CD4-positive, alpha-beta T cell (primary cell): ENCODE measurements around the gene CLCN3. TPM values are rescaled to one million over a fixed set of nuclear protein-coding genes. Genes with fewer than 3 reads are reported as not detected.

Source experiments
- ATAC-seq: fragments of 200-7000 bp; cut with Tn5 transposase; one replicate; pipeline ENCODE4 v1.10.0; 2022; ENCODE audit warnings: mild to moderate bottlenecking; ENCODE audit not compliant: poor library complexity
- CTCF ChIA-PET: fragments of 350-600 bp; sonication (Branson Sonifier 250); formaldehyde crosslinking; loops from one replicate; lab custom pipeline; 2021; ENCODE audit warnings: antibody characterized with exemption, inconsistent platforms; lab: Charles Lee
- POLR2A ChIA-PET: fragments of 350-600 bp; sonication (Branson Sonifier 250); formaldehyde crosslinking; loops from one replicate; lab custom pipeline; 2021; ENCODE audit warnings: antibody characterized with exemption, inconsistent platforms; lab: Charles Lee
- DNase-seq, 14 experiments: peaks; one replicate each; pipeline ENCODE4 v3.0.0-alpha.2; 2013 to 2020; ENCODE audit warnings: mixed read lengths in 2 of 14
- H3K27ac ChIP-seq, 2 donors: one replicate each; pipeline versions ENCODE4 v1.5.1 to v1.7.0; 2013; ENCODE audit warnings: low read length in 2 of 2, low read depth in 1 of 2, mild to moderate bottlenecking in 1 of 2
- H3K27me3 ChIP-seq, 2 experiments: 1 replicate in 1 of 2; 2 replicates in 1 of 2; pipeline versions ENCODE4 v1.6.1 to v1.7.0; 2013; ENCODE audit warnings: low read length in 2 of 2, control low read depth in 1 of 2, mild to moderate bottlenecking in 1 of 2, moderate library complexity in 1 of 2; ENCODE audit not compliant: insufficient read depth in 2 of 2, control insufficient read depth in 1 of 2
- H3K36me3 ChIP-seq: one replicate; pipeline ENCODE4 v1.6.1; 2013; ENCODE audit warnings: low read length, control low read depth; ENCODE audit not compliant: insufficient read depth
- H3K4me1 ChIP-seq: one replicate; pipeline ENCODE4 v1.6.1; 2013; ENCODE audit warnings: low read length, control low read depth; ENCODE audit not compliant: insufficient read depth
- H3K4me3 ChIP-seq: one replicate; pipeline ENCODE4 v1.5.1; 2013; ENCODE audit warnings: mild to moderate bottlenecking, low read length, moderate library complexity
- H3K9me3 ChIP-seq, 2 experiments: 1 replicate in 1 of 2; 2 replicates in 1 of 2; pipeline versions ENCODE4 v1.6.1 to v1.7.0; 2013; ENCODE audit warnings: low read length in 2 of 2, mild to moderate bottlenecking in 2 of 2, control low read depth in 1 of 2, moderate library complexity in 1 of 2; ENCODE audit not compliant: control insufficient read depth in 1 of 2, insufficient read depth in 1 of 2
- H3K27ac Mint-ChIP-seq: one replicate; pipeline ENCODE4 v1.8.0; 2020; ENCODE audit warnings: mixed read lengths
- H3K27me3 Mint-ChIP-seq: one replicate; pipeline ENCODE4 v1.8.0; 2021; ENCODE audit warnings: mixed read lengths
- H3K36me3 Mint-ChIP-seq: one replicate; pipeline ENCODE4 v1.8.0; 2021; ENCODE audit warnings: low read depth, mixed read lengths
- H3K4me1 Mint-ChIP-seq: one replicate; pipeline ENCODE4 v1.8.0; 2021; ENCODE audit warnings: low read depth, mixed read lengths
- H3K4me3 Mint-ChIP-seq: one replicate; pipeline ENCODE4 v1.8.0; 2020; ENCODE audit warnings: mild to moderate bottlenecking, mixed read lengths
- H3K9me3 Mint-ChIP-seq: one replicate; pipeline ENCODE4 v1.8.0; 2020; ENCODE audit warnings: mixed read lengths
- CTCF ChIP-seq: fragments of 200-600 bp; IDR thresholded peaks from one replicate; pipeline ENCODE4 v1.8.0; 2022; ENCODE audit warnings: antibody characterized with exemption, mild to moderate bottlenecking
- intact Hi-C, 2 experiments: fragments of 100-400 bp; cut with DNase I in 1 of 2; cut with micrococcal nuclease in 1 of 2; formaldehyde crosslinking; loops; one replicate each; pipeline versions ENCODE4 v1.15.1 to v1.9.0; 2023 to 2025; cut with DNase I, micrococcal nuclease
- total RNA-seq, 174 experiments: library from RNA in 2 of 174; stranded (reverse) in 2 of 174; gene quantifications; one replicate each; pipeline ENCODE4 v1.2.3 and lab custom pipeline; 2021 to 2026

CLCN3 gene
- total RNA-seq, 2 experiments from 2014 or later = 9.0 to 9.2 TPM

GRCh38 chr4:169663402-169663801, 43.0 kb downstream of the CLCN3 start:
- no peak overlapping the region for H3K27ac ChIP-seq
- no peak overlapping the region for H3K4me3 Mint-ChIP-seq
- no peaks in the 10 kb centered on the region for H3K9me3 ChIP-seq
- no peaks in the 10 kb centered on the region for H3K36me3 ChIP-seq
- no peaks in the 10 kb centered on the region for H3K27me3 ChIP-seq
- DNase-seq (no peak), ATAC-seq (no peak)
- H3K27ac Mint-ChIP-seq = peak overlapping the region; percentile 3
- TF ChIP-seq CTCF = no peak
- H3K4me1 Mint-ChIP-seq = peaks cover 41% of the 10 kb centered on the region
- peaks cover 36% of the 10 kb centered on the region for H3K36me3 Mint-ChIP-seq
- ChIA-PET POLR2A (no interaction called here), CTCF (no interaction called here)
- intact Hi-C loops = loop anchor here in 1 of 2 experiments (5.0 to 10.0 kb wide), 2 partner anchors 51 to 94 kb away; partner anchors contain the start of gene HPF1
- no peaks in the 10 kb centered on the region for H3K27me3 Mint-ChIP-seq
- no peak overlapping the region for H3K4me3 ChIP-seq
- H3K4me1 ChIP-seq = peaks cover 5% of the 10 kb centered on the region
- H3K9me3 Mint-ChIP-seq = no peaks in the 10 kb centered on the region

- ATAC-seq = no peak
- Mint-ChIP-seq H3K36me3 (peaks cover 39% of the 10 kb centered on the region), H3K4me1 (peaks cover 41% of the 10 kb centered on the region), H3K9me3 (no peaks in the 10 kb centered on the region), H3K27me3 (no peaks in the 10 kb centered on the region), H3K27ac (peak overlapping the region; percentile 3), H3K4me3 (no peak overlapping the region)
- POLR2A ChIA-PET = no interaction called here
- intact Hi-C loops = loop anchor here in 1 of 2 experiments (5.0 to 10.0 kb wide), 2 partner anchors 51 to 93 kb away; partner anchors contain the start of gene HPF1
- CTCF ChIA-PET = no interaction called here
- Histone ChIP-seq H3K4me3 (no peak overlapping the region), H3K27me3 (no peaks in the 10 kb centered on the region), H3K36me3 (no peaks in the 10 kb centered on the region), H3K9me3 (no peaks in the 10 kb centered on the region), H3K4me1 (peaks cover 5% of the 10 kb centered on the region), H3K27ac (no peak overlapping the region)
- DNase-seq = no peak
- TF ChIP-seq CTCF = no peak
These were observed 43.5 kb downstream of the CLCN3 start for GRCh38 chr4:169663831-169664230.

GRCh38 chr4:169664615-169665014, 44.2 kb downstream of the CLCN3 start:
- TF ChIP-seq CTCF = no peak
- Mint-ChIP-seq H3K9me3 (no peaks in the 10 kb centered on the region), H3K4me1 (peaks cover 41% of the 10 kb centered on the region), H3K27me3 (no peaks in the 10 kb centered on the region), H3K36me3 (peaks cover 41% of the 10 kb centered on the region), H3K27ac (peak overlapping the region; percentile 12), H3K4me3 (no peak overlapping the region)
- no peaks in the 10 kb centered on the region for H3K36me3 ChIP-seq
- H3K4me1 ChIP-seq = peaks cover 5% of the 10 kb centered on the region
- H3K27ac ChIP-seq = no peak overlapping the region
- no peak overlapping the region for H3K4me3 ChIP-seq
- H3K27me3 ChIP-seq = no peaks in the 10 kb centered on the region
- no peaks in the 10 kb centered on the region for H3K9me3 ChIP-seq
- intact Hi-C loops = loop anchor here (5.0 to 10.0 kb wide), 3 partner anchors 37 to 93 kb away; partner anchors contain the start of gene HPF1 (in 1 of the 2)
- ChIA-PET CTCF (no interaction called here), POLR2A (no interaction called here)
- DNase-seq = no peak
- ATAC-seq = no peak
